Fibroblast of skin of abdomen (primary cell): ENCODE data around the gene NUTM1.
"Not testable (repeated sequence)": the region's sequence is repeated elsewhere in the genome, so short reads cannot be mapped to it uniquely, and the experiment has no call there.

Source experiments
- DNase-seq: peaks from one replicate; pipeline ENCODE4 v3.0.0-alpha.2; 2013

Gene NUTM1

DNA sequence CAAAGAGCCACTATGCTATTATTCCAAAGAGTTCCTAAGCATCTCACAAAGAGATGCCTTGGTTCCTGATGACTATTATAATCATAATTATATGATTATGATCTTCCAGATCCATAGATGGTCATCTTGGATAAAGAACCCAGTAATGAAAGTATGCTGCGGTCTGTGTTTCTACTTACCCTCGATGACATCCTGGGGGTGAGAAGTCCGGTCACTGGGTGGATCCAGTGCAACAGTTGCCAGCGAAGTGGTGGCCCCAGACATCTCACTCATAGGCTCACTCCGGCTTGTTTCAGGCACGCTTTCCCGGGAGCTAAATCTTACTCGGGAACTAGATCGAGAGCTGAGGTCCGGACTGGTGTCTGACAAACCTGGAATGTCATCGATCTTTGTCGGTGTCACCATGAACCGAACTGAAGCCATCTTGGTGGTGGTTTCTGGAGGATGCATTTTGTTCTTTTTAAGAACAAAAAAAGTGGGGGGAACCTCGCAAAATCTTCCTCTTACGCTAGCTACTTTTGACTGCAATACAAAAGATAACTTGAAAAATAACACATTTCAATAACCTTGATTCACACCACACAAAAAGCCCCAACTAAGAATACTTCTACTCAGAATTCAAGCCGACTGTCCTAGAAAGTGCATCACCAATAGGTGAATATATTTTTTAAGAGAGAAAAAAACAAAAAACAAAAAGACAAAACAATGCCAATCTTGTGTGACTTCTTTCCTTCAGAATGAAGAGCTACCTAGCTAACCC is 6.7 kb upstream of the NUTM1 start:
- DNase-seq, result no peak

DNA sequence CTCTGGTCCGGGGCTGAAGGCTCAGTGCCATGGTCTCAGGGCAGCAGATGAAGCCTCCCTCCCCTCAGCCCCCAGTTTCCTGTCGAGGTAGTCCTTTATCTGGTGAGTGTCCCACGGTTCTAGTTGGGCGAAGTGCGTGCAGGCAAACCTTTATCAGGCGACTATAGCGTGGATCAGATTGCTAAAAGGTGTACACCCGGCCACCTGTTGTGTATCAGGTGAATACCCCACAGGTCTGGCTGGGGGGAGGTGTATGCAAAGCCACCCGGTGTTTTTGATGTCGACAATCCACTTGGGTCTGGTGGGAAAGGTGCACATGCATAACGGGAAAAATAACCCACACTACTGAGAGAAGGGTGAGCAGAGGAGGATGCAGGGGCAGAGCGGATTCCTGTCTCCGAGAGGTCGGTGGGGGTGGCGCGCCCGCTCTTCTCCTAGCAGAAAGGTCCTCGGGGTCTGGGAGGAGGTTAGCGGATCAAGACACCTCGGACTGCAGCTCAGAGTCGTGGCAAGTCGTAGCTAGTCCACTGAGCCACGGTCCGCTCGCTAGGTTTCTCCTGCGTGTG is 6.0 kb upstream of the NUTM1 start:
- DNase-seq, result no peak

GRCh38 chr15:34337557-34338306 is 5.4 kb upstream of the NUTM1 start, which contains the start of gene SLC12A6:
TSS of gene SLC12A6 (minus strand) at chr15:34337781. CDS start at chr15:34336680, 1,101 bp downstream.
- peak; percentile 95 for DNase-seq

- DNase-seq, result no peak
These were observed 4.8 kb upstream of the NUTM1 start for GRCh38 chr15:34338347-34338746.

- peak; percentile 42 for DNase-seq
These were observed 3.2 kb upstream of the NUTM1 start for GRCh38 chr15:34339946-34340345.

DNA sequence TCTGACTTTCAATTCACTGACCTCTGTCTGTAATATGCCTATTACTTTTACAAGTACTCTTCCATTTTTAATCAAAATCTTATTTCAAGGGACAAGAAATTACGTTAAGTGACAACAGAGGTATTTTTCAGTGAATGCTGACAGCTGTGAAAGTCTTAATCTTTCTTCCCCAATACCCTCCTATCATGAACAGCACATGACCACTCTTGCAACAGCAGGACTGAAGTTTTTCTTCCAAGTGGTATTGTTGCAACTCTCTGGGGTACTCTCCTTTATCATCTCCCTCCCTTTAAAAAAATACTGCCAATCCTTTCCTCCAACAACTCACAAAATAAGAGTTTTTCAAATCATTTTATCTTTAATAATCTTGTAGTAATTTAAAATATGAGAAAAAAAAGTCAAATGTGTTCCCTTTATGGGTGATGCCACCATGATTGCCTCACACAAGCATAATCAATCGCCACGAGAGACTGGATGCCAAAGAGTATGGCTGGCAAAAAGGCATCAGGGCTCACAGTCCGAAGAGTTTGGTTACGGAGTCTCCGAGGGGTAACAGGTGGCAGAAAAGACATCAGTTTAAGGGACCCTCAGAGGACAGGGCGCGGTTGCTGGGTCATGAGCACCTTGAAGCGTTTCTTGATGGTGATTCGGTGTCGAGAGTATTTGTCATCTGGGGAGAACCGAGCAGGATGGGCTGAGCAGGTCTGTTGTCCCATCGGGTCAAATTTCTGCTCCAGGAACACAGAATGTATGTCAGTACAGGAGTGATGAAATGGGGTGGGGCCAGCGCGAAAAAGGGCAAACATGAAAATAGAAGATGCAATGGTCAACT is 1.5 kb upstream of the NUTM1 start:
- DNase-seq, result no peak

- DNase-seq, result not testable (repeated sequence)
These were observed 840 bp upstream of the NUTM1 start for GRCh38 chr15:34342213-34342736.

DNA sequence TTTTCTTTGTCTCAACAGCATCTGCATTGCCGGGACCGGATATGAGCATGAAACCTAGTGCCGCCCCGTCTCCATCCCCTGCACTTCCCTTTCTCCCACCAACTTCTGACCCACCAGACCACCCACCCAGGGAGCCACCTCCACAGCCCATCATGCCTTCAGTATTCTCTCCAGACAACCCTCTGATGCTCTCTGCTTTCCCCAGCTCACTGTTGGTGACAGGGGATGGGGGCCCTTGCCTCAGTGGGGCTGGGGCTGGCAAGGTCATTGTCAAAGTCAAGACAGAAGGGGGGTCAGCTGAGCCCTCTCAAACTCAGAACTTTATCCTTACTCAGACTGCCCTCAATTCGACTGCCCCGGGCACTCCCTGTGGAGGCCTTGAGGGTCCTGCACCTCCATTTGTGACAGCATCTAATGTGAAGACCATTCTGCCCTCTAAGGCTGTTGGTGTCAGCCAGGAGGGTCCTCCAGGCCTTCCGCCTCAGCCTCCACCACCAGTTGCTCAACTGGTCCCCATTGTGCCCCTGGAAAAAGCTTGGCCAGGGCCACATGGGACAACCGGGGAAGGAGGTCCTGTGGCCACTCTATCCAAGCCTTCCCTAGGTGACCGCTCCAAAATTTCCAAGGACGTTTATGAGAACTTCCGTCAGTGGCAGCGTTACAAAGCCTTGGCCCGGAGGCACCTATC is 5.0 kb downstream of the NUTM1 start:
- no peak for DNase-seq

- no peak for DNase-seq
These were observed 5.7 kb downstream of the NUTM1 start for GRCh38 chr15:34348735-34349300.

DNA sequence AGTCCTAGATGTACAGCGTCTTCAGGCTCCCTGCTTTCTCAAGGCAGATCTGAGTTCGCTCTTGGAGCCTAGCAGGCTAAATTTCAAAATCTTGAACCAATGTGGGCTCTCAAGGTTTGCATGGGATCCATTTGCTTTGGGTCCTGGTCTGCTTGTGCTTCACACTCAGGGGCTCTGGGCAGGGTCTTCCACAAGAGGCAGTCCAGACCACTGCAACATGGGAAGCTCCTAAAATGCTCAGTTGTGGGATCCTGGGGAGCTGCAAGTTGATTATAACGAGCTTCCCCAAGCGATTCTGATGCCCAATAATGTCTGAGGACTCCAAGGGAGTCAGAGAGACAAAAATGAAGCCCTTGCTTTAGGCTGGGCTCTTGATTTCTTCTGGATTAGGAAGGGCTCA is 6.7 kb downstream of the NUTM1 start:
- DNase-seq, result no peak

- DNase-seq, result not testable (repeated sequence)
These were observed 9.9 kb downstream of the NUTM1 start for GRCh38 chr15:34352996-34353395.

GRCh38 chr15:34353627-34354026 is 10.5 kb downstream of the NUTM1 start:
- DNase-seq, result no peak

DNA sequence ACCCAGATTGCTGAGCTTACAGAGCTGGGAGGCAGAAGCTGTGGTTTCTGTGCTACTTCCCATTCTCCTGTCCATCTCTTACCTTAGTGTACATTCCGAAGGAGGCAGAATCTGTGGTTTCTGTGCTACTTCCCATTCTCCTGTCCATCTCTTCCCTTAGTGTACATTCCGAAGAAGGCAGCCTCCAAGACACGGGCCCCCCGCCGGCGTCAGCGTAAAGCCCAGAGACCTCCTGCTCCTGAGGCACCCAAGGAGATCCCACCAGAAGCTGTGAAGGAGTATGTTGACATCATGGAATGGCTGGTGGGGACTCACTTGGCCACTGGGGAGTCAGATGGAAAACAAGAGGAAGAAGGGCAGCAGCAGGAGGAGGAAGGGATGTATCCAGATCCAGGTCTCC is 11.2 kb downstream of the NUTM1 start:
- no peak for DNase-seq

DNA sequence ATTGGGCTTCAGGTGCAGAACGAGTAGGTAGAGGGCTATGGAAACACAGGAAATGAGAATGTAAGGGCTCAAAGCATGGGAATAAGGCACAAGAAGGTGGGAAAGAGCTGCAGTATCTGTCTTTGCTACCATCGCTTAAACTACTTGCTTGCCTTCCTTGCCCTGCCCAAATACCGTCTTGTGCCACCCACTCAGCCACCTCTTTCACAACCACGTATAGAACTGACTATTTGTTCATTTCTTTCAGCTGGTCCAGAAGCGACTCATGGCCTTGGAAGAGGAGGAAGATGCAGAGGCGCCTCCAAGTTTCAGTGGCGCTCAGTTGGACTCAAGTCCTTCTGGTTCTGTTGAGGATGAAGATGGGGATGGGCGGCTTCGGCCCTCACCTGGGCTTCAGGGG is 12.1 kb downstream of the NUTM1 start:
- DNase-seq, result no peak

GRCh38 chr15:34357653-34358052 is 14.5 kb downstream of the NUTM1 start:
- no peak for DNase-seq

GRCh38 chr15:34358367-34358766 is 15.3 kb downstream of the NUTM1 start:
- DNase-seq, result no peak

DNA sequence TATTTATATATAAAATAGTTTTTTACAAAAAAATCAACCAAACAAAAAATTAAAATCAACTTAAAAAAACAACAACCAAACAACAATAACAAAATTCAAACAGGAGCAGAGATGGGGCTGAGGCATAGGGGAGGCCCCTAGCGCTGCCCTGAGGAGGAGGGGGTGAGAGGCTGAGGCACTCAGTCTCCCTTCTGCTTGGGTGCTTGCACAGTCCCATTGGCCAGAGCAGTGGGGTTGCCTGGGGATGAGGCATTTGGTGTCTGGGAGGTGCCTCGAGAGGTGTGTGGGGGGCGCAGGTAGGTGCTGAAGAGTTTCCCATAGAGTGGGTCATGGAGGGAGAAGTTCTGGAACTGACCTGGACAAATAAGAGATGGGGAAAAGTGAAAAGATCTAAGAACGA is 15.8 kb downstream of the NUTM1 start:
- DNase-seq, result no peak

- DNase-seq, result no peak
These were observed 16.3 kb downstream of the NUTM1 start for GRCh38 chr15:34359416-34359815.

- DNase-seq, result no peak
These were observed 17.2 kb downstream of the NUTM1 start for GRCh38 chr15:34360298-34360697.

DNA sequence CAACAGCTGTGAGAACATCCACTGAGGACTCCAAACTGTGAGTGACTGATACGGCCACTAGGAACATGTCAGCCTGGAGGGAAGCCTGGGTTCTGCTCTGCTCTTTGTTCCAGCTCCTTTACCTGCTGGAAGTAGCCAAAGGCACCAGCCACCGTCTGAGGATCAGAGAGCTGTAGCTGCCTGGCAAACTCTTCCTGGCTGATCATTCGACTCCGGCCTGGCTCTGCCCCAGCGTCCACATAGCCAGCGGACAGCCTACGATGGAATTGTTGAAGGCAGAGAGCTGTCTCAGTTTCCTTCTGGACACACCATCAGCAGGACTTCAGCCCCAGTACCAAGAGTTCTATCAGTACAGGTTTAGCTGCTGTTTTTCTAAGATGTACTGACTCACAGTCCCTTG is 18.2 kb downstream of the NUTM1 start:
- no peak for DNase-seq

DNA sequence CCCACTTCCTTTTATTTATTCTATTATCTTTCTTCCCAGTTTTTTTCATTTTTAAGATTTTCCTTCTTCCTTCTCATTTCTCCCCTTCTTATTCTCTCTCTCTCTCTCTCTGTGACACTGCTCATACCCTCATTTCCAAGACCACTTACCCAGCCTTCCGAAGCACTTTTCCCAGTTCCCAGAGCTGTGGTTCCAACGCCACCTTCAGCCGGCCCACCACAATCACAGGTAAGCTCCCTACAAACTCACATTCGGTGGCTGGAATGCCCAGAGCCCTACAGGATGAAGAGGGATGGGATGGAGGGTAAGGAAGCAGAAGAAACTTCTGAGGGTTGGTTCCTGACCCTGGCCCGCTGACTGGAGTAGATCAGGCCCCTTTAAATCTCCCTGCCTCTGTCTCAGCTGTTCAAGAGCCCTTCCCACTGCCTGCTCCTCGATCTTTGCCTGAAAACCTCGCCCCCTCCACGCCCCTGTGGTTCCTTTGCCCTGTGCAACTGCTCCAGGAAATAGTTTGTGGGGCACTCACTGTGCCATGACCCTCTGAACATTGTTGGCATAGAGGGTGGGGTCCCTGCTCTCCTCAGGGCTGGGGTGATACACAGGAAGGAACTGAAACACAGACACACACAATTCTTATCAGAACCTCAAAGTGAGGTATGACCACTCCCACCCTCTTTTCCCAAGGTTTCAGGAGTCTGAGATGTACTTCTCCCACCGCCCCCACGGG is 19.1 kb downstream of the NUTM1 start:
- DNase-seq, result no peak
